Spinal cord (tissue), 10 donors: ENCODE results near the gene RAX. TPM values are rescaled to one million over a fixed set of nuclear protein-coding genes. Genes with fewer than 3 reads are reported as not detected.

Experiments
- DNase-seq, 6 donors: peaks; one replicate each; pipeline versions ENCODE4 v3.0.0 to v3.0.0-alpha.2; 2013 to 2015; ENCODE audit warnings: low spot score in 6 of 6, low read depth in 4 of 6
- H3K27ac ChIP-seq: one replicate; pipeline ENCODE4 v1.5.1; 2013; ENCODE audit warnings: low read depth, low read length, control low read depth
- H3K27me3 ChIP-seq: one replicate; pipeline ENCODE4 v1.6.1; 2013; ENCODE audit warnings: low read length; ENCODE audit not compliant: control insufficient read depth, insufficient read depth
- H3K36me3 ChIP-seq: one replicate; pipeline ENCODE4 v1.6.1; 2013; ENCODE audit warnings: low read length; ENCODE audit not compliant: control insufficient read depth, insufficient read depth
- H3K4me1 ChIP-seq: one replicate; pipeline ENCODE4 v1.6.1; 2013; ENCODE audit warnings: low read length; ENCODE audit not compliant: control insufficient read depth, insufficient read depth
- H3K4me3 ChIP-seq: one replicate; pipeline ENCODE4 v1.5.1; 2013; ENCODE audit warnings: low read depth, low read length, control low read depth
- H3K9me3 ChIP-seq: one replicate; pipeline ENCODE4 v1.6.1; 2013; ENCODE audit warnings: low read length; ENCODE audit not compliant: control insufficient read depth, insufficient read depth
- WGBS: methylation state at CpG from one replicate; pipeline ENCODE4 v1.1.5; 2013; ENCODE audit warnings: missing lambda C conversion rate; ENCODE audit not compliant: insufficient coverage; 5-methylcytosine and 5-hydroxymethylcytosine counted together
- polyA plus RNA-seq, 2 donors: library from polyadenylated mRNA; unstranded; fragments of 120-200 nt; gene quantifications; one replicate each; pipeline ENCODE4 v1.2.1, GENCODE V29; 2013; ENCODE audit not compliant: insufficient read length in 2 of 2
- total RNA-seq, 2 donors: library from RNA; depleted of rRNA in 1 of 2; stranded (reverse); fragments of 120-200 nt in 1 of 2; fragments of >200 nt in 1 of 2; gene quantifications; one replicate each; pipeline versions ENCODE4 v1.2.3 to v1.2.4, GENCODE V29; 2013 to 2014
- donor health status: healthy.

The RAX gene
- total and polyA plus RNA-seq, 4 donors: 0.22 TPM; not detected in 3

- WGBS: 78% methylated on average over 2 of the region's 6 CpGs
- Histone ChIP-seq H3K36me3 (no peaks in the 10 kb centered on the region), H3K4me3 (no peak overlapping the region), H3K4me1 (peaks cover 19% of the 10 kb centered on the region), H3K9me3 (no peaks in the 10 kb centered on the region), H3K27ac (no peak overlapping the region), H3K27me3 (peaks cover 45% of the 10 kb centered on the region)
- DNase-seq: no peak
Observed at GRCh38 chr18:59218018-59218417, 55.2 kb downstream of the RAX start.

Other genes starting within 250 kb of the RAX start
- 100 to 1,000 TPM in 1 of 2 donors, 10 to 100 TPM in 1; 61.7 to 107 TPM for gene SEC11C, start 133.6 kb downstream of the RAX start, total RNA-seq
- 100 to 1,000 TPM; 169 to 206 TPM for gene SEC11C, start 133.6 kb downstream of the RAX start, polyA plus RNA-seq
- 1 to 10 TPM; 2.0 to 5.1 TPM for gene GRP, start 53.3 kb downstream of the RAX start, total RNA-seq
- 10 to 100 TPM in 1 of 2 donors, 1 to 10 TPM in 1; 9.5 to 11.1 TPM for gene GRP, start 53.3 kb downstream of the RAX start, polyA plus RNA-seq
- gene CPLX4, start 45.2 kb upstream of the RAX start, total RNA-seq: under 1 TPM; 0.20 to 0.22 TPM
- gene CPLX4, start 45.2 kb upstream of the RAX start, polyA plus RNA-seq: under 1 TPM; 0.27 to 0.35 TPM
- 10 to 100 TPM; 63.2 to 87.5 TPM for gene LMAN1, start 85.8 kb upstream of the RAX start, total RNA-seq
- 10 to 100 TPM; 32.1 to 36.2 TPM for gene LMAN1, start 85.8 kb upstream of the RAX start, polyA plus RNA-seq